ENCODE results near the gene JAZF1.

JAZF1 gene

DNA sequence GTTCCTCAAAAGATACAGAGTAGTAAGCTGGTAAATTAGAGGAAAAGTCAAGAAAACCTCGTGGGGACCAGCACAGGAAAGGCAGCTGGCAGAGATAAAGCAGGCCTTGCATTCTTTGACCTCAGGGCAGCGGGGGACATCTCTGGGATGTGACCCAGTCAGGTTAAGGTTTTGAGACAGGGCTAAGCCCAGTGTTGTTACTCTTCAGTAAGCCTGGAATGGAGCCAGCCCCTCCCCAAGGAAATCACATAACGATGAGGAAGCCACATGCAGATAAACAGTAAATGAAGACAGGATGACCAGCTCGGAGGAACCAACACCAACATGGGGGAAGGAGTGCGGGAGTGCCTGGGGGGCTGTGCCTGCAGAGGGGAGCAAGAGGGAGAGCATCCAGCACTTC, 99.6 kb downstream of the JAZF1 start:
- Histone ChIP-seq H3K27ac (replicated peaks; ENCODE audit: low read length) (no peak overlapping the region), H2AFZ (ENCODE audit: low read length) (no peak overlapping the region), H3K4me2 (ENCODE audit: insufficient read depth, low read length, poor library complexity, severe bottlenecking) (no peak overlapping the region), H2BK120ac (ENCODE audit: low read depth, low read length) (no peak overlapping the region), H3K14ac (ENCODE audit: low read length) (no peak overlapping the region), H3K4me1 (ENCODE audit: control insufficient read depth in 2 of 2, insufficient read depth in 1 of 2, low read depth in 1 of 2, low read length in 2 of 2) (peaks cover 0 to under 1% of the 10 kb centered on the region in 2 donors), H3K4me3 (ENCODE audit: low read length in 2 of 2) (no peak overlapping the region), H3K4ac (ENCODE audit: low read length) (no peak overlapping the region), H3K27me3 (ENCODE audit: control insufficient read depth in 3 of 3, insufficient read depth in 3 of 3, low read depth in 1 of 3, low read length in 3 of 3) (peaks cover 0 to 6% (median 0%) of the 10 kb centered on the region in 3 experiments), H3K23ac (ENCODE audit: low read depth, low read length, poor library complexity) (no peak overlapping the region), H2BK12ac (ENCODE audit: low read length) (no peak overlapping the region), H2BK15ac (ENCODE audit: low read length) (no peak overlapping the region), H3K36me3 (replicated peaks in 1 of 2; ENCODE audit: control insufficient read depth in 2 of 2, insufficient read depth in 2 of 2, low read length in 2 of 2) (no peaks in the 10 kb centered on the region), H2AK5ac (ENCODE audit: low read depth, low read length) (no peak overlapping the region), H3K9ac (ENCODE audit: low read depth, low read length, poor library complexity) (no peak overlapping the region), H3K9me3 (replicated peaks in 1 of 2; ENCODE audit: control insufficient read depth in 2 of 2, insufficient read depth in 1 of 2, low read depth in 1 of 2, low read length in 2 of 2) (no peaks in the 10 kb centered on the region), H2BK5ac (ENCODE audit: low read length) (no peak overlapping the region), H4K91ac (ENCODE audit: low read depth, low read length, poor library complexity) (no peak overlapping the region), H3K18ac (ENCODE audit: low read length) (no peak overlapping the region), H3K79me1 (ENCODE audit: low read depth, low read length) (no peaks in the 10 kb centered on the region), H4K8ac (ENCODE audit: low read depth, low read length) (no peak overlapping the region)
- DNase-seq (ENCODE audit: low spot score) = no peak
- WGBS, 2 donors (ENCODE audit: extremely low coverage in 2 of 2, insufficient read length in 2 of 2, insufficient replicate concordance in 1 of 2) = no CpG with 5 or more reads among the region's 5 CpGs

DNA sequence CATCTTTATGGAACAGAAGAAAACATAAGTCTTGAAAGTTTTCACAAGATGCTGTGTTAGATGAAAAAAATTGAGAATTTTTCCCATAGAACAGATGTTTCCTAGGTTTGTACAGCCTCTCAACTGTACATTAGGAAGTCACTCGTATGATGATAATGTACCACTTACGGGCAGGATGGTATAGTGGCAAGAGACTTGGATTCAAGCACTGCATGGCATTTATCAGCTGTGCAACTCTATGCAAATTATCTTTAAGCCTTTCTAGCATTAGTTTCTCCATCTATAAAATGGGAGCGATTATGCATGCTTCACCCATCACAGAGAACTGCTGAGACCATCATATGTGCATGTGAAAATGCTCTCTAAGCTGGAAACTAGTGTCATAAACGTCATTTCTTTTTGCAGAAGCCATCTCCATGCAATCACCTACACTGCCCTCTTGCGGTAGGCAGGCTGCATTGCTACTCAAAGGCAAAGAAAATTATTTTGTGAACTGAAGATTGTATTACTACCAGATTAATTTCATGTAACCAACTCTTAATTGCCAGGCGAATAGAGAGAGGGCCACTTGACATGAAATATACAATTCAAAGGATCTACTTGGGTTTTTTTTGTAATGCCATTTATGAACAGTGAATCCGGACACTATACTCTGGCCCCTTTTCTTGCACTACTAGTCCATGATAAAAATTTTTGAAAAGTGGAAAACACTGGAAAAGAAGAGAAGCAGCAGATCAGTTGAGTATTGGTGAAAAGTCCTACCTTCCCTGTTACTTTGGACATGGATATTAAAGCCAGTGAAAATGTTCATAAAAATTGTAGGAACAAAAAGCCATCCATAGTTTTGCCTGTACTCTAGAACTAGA, 102.3 kb downstream of the JAZF1 start:
- no peak overlapping the region for H3K4me2 ChIP-seq (ENCODE audit: insufficient read depth, low read length, poor library complexity, severe bottlenecking)
- no peak overlapping the region for H2BK5ac ChIP-seq (ENCODE audit: low read length)
- H3K4ac ChIP-seq (ENCODE audit: low read length) = no peak overlapping the region

DNA sequence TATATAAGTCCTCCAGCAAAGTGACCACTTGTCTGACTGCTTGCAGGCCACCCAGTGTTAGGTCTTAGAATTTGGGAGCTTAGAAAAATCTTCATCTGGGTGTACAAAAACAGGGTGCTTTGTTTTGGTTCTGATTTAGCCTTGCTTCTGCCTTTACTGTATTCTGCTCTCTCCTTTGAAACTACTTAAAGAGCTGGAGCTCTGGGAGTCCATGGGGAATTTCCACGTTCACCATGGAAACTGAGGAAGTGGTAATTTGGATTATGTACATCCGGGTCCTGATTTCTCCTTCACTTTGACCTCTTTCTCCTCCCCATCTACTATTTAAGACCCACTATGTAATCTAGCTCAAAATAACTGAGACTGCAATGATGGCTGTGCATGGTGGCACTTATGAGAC, 103.0 kb downstream of the JAZF1 start:
- Histone ChIP-seq H3K23ac (ENCODE audit: low read depth, low read length, poor library complexity) (no peak overlapping the region), H2AFZ (ENCODE audit: low read length) (no peak overlapping the region), H3K79me1 (ENCODE audit: low read depth, low read length) (no peaks in the 10 kb centered on the region), H3K4me2 (ENCODE audit: insufficient read depth, low read length, poor library complexity, severe bottlenecking) (no peak overlapping the region), H2BK15ac (ENCODE audit: low read length) (no peak overlapping the region), H3K9me3 (replicated peaks in 1 of 2; ENCODE audit: control insufficient read depth in 2 of 2, insufficient read depth in 1 of 2, low read depth in 1 of 2, low read length in 2 of 2) (no peaks in the 10 kb centered on the region), H3K27me3 (ENCODE audit: control insufficient read depth in 3 of 3, insufficient read depth in 3 of 3, low read depth in 1 of 3, low read length in 3 of 3) (peaks cover 0 to 2% (median 0%) of the 10 kb centered on the region in 3 experiments), H2AK5ac (ENCODE audit: low read depth, low read length) (no peak overlapping the region), H4K91ac (ENCODE audit: low read depth, low read length, poor library complexity) (no peak overlapping the region), H3K9ac (ENCODE audit: low read depth, low read length, poor library complexity) (no peak overlapping the region), H2BK12ac (ENCODE audit: low read length) (no peak overlapping the region), H3K4me1 (ENCODE audit: control insufficient read depth in 2 of 2, insufficient read depth in 1 of 2, low read depth in 1 of 2, low read length in 2 of 2) (peaks cover 0 to 2% of the 10 kb centered on the region in 2 donors), H3K27ac (replicated peaks; ENCODE audit: low read length) (no peak overlapping the region), H3K36me3 (replicated peaks in 1 of 2; ENCODE audit: control insufficient read depth in 2 of 2, insufficient read depth in 2 of 2, low read length in 2 of 2) (no peaks in the 10 kb centered on the region), H3K4ac (ENCODE audit: low read length) (no peak overlapping the region), H2BK120ac (ENCODE audit: low read depth, low read length) (no peak overlapping the region), H3K14ac (ENCODE audit: low read length) (no peak overlapping the region), H2BK5ac (ENCODE audit: low read length) (no peak overlapping the region), H3K18ac (ENCODE audit: low read length) (no peak overlapping the region), H3K4me3 (ENCODE audit: low read length in 2 of 2) (no peak overlapping the region), H4K8ac (ENCODE audit: low read depth, low read length) (no peak overlapping the region)
- no CpG with 5 or more reads among the region's 2 CpGs for WGBS, 2 donors (ENCODE audit: extremely low coverage in 2 of 2, insufficient read length in 2 of 2, insufficient replicate concordance in 1 of 2)
- no peak for DNase-seq (ENCODE audit: low spot score)

More for the DNA sequence above, 102.3 kb downstream of the JAZF1 start:
- Histone ChIP-seq H3K9me3 (replicated peaks in 1 of 2; ENCODE audit: control insufficient read depth in 2 of 2, insufficient read depth in 1 of 2, low read depth in 1 of 2, low read length in 2 of 2) (no peaks in the 10 kb centered on the region), H2AK5ac (ENCODE audit: low read depth, low read length) (no peak overlapping the region), H3K27ac (replicated peaks; ENCODE audit: low read length) (no peak overlapping the region), H2AFZ (ENCODE audit: low read length) (no peak overlapping the region), H3K27me3 (ENCODE audit: control insufficient read depth in 3 of 3, insufficient read depth in 3 of 3, low read depth in 1 of 3, low read length in 3 of 3) (peaks cover 0 to 6% (median 0%) of the 10 kb centered on the region in 3 experiments), H3K14ac (ENCODE audit: low read length) (no peak overlapping the region), H3K18ac (ENCODE audit: low read length) (no peak overlapping the region), H3K4me1 (ENCODE audit: control insufficient read depth in 2 of 2, insufficient read depth in 1 of 2, low read depth in 1 of 2, low read length in 2 of 2) (peaks cover 0 to 2% of the 10 kb centered on the region in 2 donors), H4K91ac (ENCODE audit: low read depth, low read length, poor library complexity) (no peak overlapping the region), H3K23ac (ENCODE audit: low read depth, low read length, poor library complexity) (no peak overlapping the region), H2BK12ac (ENCODE audit: low read length) (no peak overlapping the region), H3K36me3 (replicated peaks in 1 of 2; ENCODE audit: control insufficient read depth in 2 of 2, insufficient read depth in 2 of 2, low read length in 2 of 2) (no peaks in the 10 kb centered on the region), H3K4me3 (ENCODE audit: low read length in 2 of 2) (no peak overlapping the region), H2BK15ac (ENCODE audit: low read length) (no peak overlapping the region), H3K79me1 (ENCODE audit: low read depth, low read length) (no peaks in the 10 kb centered on the region), H4K8ac (ENCODE audit: low read depth, low read length) (no peak overlapping the region), H2BK120ac (ENCODE audit: low read depth, low read length) (no peak overlapping the region), H3K9ac (ENCODE audit: low read depth, low read length, poor library complexity) (no peak overlapping the region)
- DNase-seq (ENCODE audit: low spot score) = no peak
- no CpG with 5 or more reads among the region's 7 CpGs for WGBS, 2 donors (ENCODE audit: extremely low coverage in 2 of 2, insufficient read length in 2 of 2, insufficient replicate concordance in 1 of 2)

DNA sequence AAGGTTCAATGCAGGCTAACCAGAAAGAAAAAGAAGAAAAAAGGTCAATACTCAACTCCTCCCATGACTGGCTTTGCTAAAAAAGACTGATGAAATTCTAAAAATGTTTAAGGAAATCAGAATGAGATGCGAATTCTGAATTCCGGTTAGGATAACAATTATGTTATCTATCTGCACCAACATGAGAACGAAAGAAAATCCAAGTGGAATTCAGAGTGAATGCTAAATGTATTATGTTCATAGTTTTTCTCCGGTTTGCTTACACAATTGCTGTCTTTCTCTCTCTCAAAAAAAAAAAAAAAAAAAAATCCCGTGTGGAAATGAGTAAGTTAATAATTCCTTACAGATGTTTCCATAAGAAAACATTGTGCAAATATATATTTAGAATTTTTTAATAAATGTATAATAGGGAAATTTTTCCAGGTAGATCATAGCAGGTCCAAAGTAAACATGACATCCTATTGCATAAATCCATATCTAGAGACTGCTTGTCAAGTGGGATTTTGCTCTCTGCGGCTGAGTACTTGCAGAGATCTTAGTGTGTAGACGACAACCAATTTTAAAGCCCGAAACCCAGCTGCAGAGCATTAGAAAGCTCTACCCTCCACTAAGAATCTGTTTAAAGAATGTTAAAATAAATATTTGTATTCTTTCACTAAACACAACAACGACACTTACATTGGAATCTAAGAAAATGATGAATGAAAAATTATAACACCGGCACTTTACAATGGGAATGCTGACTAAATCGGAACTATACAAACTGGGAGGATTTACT, 104.0 kb downstream of the JAZF1 start:
- no peak overlapping the region for H3K14ac ChIP-seq (ENCODE audit: low read length)
- H3K4me2 ChIP-seq (ENCODE audit: insufficient read depth, low read length, poor library complexity, severe bottlenecking) = no peak overlapping the region
- H3K36me3 ChIP-seq (replicated peaks in 1 of 2; ENCODE audit: control insufficient read depth in 2 of 2, insufficient read depth in 2 of 2, low read length in 2 of 2) = no peaks in the 10 kb centered on the region
- WGBS, 2 donors (ENCODE audit: extremely low coverage in 2 of 2, insufficient read length in 2 of 2, insufficient replicate concordance in 1 of 2) = no CpG with 5 or more reads among the region's 11 CpGs
- H4K91ac ChIP-seq (ENCODE audit: low read depth, low read length, poor library complexity) = no peak overlapping the region
- H3K23ac ChIP-seq (ENCODE audit: low read depth, low read length, poor library complexity) = no peak overlapping the region
- H3K27me3 ChIP-seq (ENCODE audit: control insufficient read depth in 3 of 3, insufficient read depth in 3 of 3, low read depth in 1 of 3, low read length in 3 of 3) = no peaks in the 10 kb centered on the region
- H3K18ac ChIP-seq (ENCODE audit: low read length) = no peak overlapping the region
- H3K4me3 ChIP-seq (ENCODE audit: low read length in 2 of 2) = no peak overlapping the region
- H3K79me1 ChIP-seq (ENCODE audit: low read depth, low read length) = no peaks in the 10 kb centered on the region
- H3K9me3 ChIP-seq (replicated peaks in 1 of 2; ENCODE audit: control insufficient read depth in 2 of 2, insufficient read depth in 1 of 2, low read depth in 1 of 2, low read length in 2 of 2) = no peaks in the 10 kb centered on the region
- no peak overlapping the region for H4K8ac ChIP-seq (ENCODE audit: low read depth, low read length)
- no peak overlapping the region for H2BK15ac ChIP-seq (ENCODE audit: low read length)
- H2BK12ac ChIP-seq (ENCODE audit: low read length) = no peak overlapping the region
- no peak overlapping the region for H3K27ac ChIP-seq (replicated peaks; ENCODE audit: low read length)
- no peak overlapping the region for H2AFZ ChIP-seq (ENCODE audit: low read length)
- no peak for DNase-seq (ENCODE audit: low spot score)
- no peak overlapping the region for H3K9ac ChIP-seq (ENCODE audit: low read depth, low read length, poor library complexity)
- H3K4me1 ChIP-seq (ENCODE audit: control insufficient read depth in 2 of 2, insufficient read depth in 1 of 2, low read depth in 1 of 2, low read length in 2 of 2) = peaks cover 0 to 2% of the 10 kb centered on the region in 2 donors
- no peak overlapping the region for H2BK120ac ChIP-seq (ENCODE audit: low read depth, low read length)
- no peak overlapping the region for H3K4ac ChIP-seq (ENCODE audit: low read length)
- H2AK5ac ChIP-seq (ENCODE audit: low read depth, low read length) = no peak overlapping the region
- H2BK5ac ChIP-seq (ENCODE audit: low read length) = no peak overlapping the region
